SIG-M5 (cell line): ENCODE data around the gene BBLN.
A peak's percentile ranks its signal among the peaks of the same experiment; 100 is the strongest.
"Not testable (repeated sequence)": the region's sequence is repeated elsewhere in the genome, so short reads cannot be mapped to it uniquely, and the experiment has no call there.

Experiments used
- DNase-seq: peaks from one replicate; lab custom pipeline; 2025; lab: John Stamatoyannopoulos, UW

The BBLN gene

DNA sequence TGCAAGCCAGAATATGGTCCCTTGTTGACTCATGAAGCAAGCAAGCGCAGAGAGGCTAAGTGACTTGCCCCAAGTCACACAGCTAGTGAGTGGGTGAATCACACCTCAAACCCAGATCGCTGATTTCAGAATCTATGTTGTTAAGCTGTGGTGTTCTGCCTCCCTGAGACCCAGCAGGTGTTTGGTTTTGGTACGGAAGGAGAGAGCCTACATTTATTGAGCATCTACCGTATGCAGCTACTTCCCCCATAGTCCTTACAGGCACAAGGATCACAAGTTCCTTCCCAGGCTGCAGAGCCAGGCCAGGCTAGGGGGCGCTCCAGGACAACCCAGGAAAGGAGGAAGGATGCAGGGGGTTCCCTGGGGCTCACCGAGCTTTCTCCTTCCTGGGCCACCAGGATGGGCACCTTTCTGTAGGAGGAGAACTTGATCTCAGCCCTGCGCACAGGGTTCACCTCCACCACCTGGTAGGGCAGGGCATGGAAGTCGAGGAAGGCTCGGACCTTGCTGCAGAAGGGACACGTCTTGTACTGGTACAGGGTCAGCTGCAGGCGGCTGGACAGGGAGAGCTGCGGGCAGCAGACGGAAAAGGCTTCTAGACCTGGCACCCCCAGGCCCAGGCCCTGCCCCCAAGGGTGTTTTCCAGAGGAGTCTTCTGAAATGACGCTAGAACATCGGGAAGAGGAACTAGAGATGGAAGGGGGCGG is 35.0 kb upstream of the BBLN start:
- DNase-seq, result no peak

DNA sequence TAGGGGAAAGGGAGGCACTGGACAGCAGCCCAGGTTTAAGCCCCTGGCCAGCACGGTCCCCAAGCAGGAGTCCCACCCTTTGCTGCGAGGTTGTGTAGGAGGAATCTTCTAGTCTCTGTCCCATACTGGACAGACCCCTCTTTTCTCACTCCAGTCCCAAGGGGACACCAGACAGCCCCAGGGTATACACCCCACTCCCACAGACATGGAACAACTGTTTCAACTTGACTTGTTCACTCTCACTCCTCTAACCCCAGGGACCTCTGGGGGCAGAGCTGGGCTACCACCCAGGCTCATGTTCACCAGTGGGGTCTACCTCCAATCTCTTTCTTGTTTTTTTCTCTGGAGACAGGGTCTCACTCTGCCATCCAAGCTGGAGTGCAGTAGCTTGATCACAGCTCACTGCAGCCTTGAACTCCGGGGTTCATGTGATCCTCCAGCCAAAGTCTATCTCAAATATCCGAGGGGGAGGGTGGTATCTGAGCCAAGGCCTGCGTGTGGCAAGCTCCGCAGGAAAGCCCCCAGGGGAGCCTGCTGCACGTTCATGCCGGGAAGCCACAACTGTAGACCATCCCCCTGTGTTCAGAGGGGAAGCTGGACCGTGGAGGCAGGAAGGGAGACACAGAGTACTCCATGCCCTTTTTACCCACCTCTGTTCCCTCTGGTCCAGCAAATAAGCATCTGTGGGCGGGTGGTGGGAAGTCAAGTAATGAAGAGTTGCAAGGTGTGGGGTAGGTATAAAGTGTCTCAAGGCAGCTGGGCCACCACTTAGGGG is 34.3 kb upstream of the BBLN start:
- no peak for DNase-seq

DNA sequence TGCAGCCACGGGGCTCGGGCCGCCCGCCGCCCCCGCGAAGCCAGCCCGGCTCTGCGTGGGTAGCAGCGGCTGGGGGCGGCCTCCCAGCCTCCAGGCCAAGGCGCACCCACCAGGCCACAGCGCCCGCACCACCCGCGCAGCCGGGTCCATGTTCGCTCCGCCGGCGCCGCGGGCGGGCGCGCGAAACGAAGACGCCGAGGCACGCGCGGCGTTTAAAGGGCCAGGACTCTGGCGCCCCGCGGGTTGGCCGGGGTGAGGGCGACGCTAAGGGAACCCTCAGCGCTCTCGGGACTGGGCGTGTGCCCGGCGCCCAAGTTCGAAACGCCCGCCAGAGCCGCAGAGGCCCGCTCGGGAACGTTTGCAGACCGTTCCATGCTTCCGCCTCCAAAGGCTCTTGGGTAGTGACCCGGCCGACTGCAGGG is 32.5 kb upstream of the BBLN start, which contains the start of gene PTGES2:
Gene PTGES2 (minus strand): TSS at position 162 of the 422 bp plus-strand sequence. CDS start 12 bp downstream, at position 150.
- DNase-seq, result no peak

DNA sequence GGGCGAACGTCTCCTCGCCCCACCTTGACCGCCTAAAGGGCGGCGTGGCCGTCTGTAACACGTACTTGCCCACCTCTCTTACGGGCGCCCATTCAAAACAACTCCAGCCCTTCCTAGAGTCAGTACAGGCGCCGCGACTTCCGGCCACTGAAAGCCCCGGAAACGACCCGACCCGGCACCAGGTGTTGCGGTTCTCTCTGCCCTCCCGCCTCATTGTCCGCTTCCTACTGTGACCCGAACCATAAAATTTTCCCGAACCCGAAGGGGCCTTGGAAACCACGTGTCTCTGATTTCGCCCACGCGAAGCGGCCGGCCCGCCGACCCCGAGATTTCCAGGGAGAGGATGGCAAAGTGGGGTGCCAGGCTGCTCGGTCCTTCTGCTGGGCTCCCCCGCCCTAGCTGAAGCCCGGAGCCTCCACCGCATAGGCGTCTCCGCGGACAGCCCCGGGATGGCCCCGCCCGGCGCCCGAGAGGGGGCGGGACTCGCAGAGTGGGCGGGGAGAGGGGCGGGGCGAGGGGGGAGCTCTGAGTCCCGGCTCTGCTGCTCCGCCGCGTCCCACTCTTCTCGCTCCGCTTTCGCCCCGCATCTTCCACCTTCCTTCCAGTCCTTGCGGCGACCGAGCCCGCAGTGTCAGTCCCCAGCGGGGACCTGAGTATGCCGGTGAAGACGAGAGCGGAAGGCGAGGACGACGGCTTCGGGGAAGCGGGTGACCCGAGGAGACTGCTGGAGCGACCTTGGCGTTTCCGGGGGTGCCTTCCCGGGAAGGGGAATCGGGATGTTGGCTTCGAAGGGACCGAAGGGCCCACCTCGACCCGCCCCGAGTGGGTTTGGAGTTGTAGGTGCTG is 31.9 kb upstream of the BBLN start:
- peak; percentile 17 for DNase-seq

DNA sequence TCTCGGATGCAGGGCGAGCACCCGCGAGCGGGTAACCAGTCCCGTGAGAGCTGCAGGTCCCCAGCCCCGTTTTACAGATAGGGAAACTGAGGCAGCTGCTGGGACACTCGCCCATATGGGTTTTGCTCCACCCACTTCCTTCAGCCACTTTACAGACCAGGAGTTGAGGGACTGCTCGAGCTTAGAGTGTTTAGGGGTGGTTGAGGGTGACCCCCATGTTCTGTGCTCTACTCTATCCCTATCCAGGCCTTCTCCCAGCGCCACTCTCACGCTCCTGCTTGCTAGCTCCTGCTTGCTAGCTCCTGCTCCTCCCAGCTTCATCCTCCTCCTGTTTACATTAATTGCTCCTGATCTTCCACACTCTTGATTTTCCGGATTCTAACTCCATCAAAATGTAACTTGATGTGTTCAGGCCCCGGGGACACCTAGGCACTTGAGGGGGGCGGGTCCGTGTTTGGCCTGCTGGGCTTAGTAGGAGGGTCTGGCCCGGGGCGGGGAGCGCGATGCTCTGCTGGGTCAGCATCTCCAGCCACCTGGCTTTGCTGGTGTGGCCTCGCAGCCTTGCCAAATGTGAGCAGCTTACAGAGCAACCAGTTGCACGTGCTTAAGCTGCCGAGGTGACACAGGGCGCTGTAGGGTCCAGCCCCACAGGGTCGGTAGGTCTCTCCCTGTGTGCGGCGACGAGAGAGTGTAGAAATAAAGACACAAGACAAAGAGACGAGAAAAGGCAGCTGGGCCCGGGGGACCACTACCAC is 31.1 kb upstream of the BBLN start:
- no peak for DNase-seq

DNA sequence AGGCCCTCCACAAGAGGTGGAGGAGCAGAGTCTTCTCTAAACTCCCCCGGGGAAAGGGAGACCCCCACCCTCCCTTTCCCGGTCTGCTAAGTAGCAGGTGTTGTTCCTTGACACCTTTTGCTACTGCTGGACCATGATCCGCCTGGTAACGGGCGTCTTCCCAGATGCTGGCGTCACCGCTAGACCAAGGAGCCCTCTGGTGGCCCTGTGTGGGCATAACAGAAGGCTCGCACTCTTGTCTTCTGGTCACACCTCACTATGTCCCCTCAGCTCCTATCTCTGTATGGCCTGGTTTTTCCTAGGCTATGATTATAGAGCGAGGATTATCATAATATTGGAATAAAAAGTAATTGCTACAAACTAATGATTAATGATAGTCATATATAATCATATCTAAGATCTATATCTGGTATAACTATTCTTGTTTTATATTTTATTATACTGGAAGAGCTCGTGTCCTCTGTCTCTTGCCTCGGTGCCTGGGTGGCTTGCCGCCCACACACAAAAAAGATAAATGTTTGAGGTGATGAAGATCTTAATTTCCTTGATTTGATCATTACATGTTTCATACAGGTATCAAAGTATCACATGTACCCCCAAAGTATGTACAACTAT is 30.0 kb upstream of the BBLN start:
- DNase-seq, result not testable (repeated sequence)

DNA sequence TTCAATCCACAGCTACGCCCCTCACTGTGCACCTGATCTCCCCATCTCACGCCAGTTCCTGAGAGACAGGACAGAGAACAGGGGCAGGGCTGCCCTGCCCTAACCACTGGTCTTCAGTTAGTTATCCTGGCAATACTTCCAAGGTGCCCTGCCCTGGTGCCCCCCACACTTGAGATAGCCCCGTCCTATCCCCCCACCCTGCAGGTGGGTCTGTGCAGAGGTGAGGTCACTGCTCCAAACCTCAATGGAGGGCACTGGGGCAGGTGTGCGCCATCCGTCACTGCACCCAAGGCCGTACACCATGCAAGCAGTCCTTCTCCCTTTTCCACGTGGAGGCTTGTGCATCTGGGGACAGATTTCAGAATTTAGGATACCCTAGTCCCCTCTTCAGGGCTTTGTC is 29.4 kb upstream of the BBLN start:
- DNase-seq, result not testable (repeated sequence)

DNA sequence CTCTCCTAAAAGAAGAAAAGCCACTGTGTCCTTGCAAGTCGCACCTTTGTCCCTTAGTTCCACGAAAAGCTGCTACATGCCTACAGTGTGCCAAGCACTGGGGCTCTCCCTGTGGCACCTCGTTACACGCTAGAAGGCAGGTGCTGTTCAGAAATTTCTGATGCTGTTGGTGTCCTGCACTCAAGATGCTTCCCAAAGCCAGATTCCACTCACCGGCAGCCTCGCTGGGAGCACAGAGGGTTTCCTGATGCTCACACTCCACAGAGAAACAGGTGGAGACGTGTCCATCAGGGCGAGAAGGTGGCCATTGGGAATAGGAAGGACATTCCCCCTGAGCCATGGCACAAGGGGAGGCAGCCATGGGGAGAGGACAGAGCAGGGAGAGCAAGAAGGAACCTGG is 28.7 kb upstream of the BBLN start:
- not testable (repeated sequence) for DNase-seq

DNA sequence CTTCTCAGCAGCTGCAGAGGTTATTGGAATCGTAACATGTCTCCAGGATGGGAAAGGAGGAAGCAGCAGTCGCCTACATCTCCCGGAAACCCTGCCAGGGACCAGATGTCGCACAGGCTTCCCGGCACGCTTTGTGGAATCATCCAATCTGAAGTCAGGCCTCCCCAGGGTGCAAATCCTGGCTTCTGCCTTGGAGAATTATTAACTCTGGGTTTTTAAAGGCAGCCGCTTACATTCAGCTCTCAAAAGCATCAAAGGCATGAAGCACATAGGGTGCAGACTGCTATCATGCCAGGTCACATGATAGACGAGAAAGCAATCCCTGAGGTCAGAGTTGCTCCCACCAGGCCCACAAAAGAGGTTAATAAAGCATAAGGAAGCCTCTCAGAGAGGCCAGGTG is 27.9 kb upstream of the BBLN start:
- not testable (repeated sequence) for DNase-seq

DNA sequence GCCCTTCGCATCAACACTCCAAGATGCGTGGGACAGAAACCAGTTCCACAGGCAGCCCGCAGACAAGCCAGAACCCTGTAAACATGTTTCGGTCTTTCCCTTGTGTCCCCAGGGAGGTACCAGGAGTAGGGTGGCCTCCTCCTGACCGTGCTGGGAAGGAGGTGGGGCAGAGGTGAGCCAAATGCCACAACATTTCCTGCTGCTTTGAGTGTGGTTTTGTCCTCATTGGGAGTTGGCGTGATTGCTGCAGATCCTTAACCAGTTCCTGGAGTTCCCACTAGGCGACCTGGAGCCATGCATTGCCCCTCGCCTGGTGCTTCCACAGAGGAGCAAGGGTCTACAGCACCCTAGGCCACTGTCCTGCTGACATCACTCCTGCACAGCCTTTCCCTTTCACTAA is 24.5 kb upstream of the BBLN start:
- DNase-seq, result not testable (repeated sequence)

DNA sequence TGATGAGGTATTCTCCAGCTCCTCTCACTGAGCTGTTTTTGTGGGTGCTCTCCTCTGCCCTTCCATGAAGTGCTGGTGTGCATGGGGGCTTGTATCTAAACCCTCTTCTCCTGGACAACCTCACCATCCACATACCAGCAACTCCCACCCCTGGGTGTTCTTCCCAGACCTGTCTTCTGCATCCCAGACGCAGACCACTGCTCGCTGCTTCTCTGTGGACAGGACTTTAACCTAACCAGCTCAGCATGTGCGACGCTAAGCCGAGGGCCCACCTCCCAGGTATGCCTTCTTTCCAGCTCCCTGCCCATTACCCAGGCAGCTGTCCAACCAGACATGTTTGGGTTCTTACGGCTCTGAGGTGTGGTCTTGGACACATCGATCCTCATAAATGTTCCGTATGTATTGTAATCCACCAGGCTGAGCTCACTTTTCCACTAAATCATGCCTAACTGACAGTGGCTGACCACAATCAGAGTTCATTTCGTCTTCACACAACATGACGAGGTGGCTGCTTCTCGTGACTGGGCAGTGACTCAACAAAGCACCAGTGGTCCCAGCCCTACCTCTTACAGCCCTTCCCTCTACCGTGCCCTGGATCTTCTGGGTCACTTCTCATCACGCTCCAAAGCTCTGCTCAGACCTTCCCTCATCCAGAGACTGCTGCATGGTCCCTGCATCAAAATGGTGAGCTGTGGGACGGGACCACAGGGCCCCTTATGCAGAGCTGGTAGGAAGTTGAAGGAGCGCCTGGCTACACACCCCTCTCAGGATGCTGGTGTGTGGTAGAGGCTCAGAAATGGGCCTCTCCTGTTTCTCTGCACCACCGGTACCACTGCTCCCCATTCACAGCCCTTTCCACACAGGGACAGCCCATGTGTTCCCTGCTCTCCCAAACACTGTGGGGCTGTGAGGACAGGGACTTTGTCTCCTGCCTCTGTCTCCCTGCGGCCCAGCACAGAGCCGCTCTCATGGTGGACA is 23.0 kb upstream of the BBLN start:
- DNase-seq, result no peak

DNA sequence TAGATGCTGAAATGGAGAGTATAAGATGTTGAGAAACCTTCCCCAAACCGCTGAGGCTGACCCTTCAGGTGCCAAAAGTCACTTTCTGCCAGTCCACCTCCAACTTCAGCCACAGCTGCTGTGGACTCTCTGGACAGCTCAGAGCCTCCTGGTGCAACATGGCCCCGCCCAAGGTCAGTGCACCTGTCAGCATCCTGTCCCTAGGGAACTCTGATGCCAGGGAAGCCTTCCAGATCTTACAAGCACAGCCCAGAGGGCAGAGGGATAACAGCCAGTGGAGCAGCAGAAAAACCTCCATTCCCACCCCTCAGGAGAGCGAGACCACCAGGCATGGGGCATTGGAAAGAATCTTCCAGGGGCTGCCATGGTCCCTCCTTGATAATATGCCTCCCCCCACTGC is 22.1 kb upstream of the BBLN start:
- no peak for DNase-seq

DNA sequence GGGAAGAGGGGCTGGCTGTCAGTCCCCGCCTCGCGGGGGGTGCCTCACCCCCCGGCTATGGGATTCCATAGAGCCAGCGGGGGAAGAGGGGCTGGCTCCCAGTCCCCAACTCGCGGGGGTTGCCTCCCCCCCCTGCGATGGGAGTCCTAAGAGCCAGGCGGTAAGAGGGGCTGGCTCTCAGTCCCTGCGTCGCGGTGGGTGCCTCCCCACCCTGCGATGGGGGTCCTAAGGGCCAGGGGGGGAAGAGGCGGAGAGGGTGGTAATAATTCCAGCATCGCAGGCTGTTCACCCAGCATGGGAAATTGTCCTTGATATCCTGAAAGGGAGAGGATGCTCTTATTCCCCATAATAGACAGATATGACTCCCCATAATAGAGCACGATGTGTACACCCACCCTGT is 20.4 kb upstream of the BBLN start:
- no peak for DNase-seq

DNA sequence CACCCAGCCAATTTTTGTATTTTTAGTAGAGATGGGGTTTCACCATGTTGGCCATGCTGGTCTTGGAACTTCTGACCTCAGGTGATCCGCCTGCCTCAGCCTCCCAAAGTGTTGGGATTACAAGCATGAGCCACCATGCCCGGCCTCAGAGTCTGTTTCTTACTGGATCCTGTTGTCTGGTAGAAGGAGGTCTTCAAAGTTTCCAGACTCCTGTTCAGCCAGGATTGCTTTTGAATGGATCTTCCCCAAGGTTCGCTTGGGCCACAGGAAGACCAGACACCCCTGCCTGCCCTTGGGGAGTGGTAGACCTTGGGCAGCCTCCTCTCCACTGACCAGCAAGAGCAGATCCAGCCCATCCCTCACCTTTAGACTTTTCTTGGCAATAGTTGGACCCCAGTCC is 18.5 kb upstream of the BBLN start:
- DNase-seq, result no peak

DNA sequence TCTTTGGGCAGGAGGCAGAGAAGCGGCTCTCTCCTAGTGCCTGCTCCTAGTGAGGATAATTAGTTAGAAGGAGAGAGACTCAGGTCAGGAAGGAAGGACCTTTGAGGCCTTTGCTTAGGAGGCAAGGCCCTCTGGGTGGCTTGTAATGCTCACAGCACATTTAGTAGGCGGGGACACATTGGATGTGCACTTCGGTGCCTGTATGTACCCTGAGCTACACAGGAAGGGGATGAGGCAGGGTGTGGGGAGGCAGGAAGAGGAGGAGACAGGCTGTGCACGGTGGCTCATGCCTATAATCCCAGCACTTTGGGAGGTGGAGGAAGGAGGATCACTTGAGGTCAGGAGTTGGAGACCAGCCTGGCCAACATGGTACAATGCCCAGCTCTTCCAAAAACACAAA is 18.0 kb upstream of the BBLN start:
- DNase-seq, result no peak

DNA sequence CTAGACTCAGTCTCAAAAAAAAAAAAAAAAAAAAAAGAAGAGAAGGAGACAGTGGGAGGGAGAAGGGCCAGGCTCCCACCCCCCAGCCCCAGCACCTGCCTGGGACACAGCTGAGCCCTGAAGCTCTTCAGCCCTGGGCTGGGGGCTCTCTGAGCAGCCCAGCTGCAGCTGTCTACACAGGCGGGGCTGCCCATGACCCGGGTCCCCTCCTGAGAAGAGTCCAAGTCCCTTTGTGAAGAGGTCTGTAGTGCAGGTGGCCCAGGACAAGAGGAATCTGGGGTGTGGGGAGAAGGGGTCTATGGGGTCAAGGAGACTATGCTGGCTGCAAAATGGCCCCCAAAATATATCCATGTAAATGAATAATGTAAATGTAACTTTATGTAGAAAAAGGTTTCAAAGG is 17.5 kb upstream of the BBLN start:
- no peak for DNase-seq

DNA sequence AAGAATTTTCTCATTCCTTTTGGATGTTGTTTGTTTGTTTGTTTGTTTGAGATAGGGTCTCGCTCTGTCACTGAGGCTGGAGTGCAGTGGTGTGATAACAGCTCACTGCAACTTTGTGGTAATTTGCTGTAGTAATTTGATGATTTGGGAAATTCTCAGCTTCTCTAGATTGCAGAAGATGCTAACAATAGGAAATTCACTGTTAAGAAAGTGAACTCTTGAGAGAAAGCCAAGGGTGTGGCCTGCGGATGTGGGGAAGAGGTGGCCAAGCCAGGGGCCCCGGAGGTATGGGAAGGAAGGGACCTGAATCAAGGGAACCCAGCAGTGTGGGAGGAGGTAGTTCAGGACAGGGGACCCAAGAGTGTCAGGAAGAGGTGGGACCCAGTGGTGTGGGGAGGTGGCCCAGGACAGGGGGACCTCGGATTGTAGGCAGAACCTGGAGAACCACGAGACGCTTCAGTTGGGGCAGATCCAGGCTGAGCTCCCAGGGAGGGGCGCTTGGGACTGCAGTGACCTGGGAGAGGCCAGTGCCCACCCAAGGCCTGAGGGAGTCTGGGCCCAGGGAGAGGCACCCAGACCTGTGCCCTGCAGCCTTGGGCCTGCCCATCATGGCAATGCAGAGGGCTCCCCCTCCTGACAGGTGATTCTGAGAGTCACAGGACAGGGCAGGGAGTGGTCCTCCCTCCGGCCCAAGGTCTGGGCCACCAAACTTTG is 16.4 kb upstream of the BBLN start:
- DNase-seq, result no peak

DNA sequence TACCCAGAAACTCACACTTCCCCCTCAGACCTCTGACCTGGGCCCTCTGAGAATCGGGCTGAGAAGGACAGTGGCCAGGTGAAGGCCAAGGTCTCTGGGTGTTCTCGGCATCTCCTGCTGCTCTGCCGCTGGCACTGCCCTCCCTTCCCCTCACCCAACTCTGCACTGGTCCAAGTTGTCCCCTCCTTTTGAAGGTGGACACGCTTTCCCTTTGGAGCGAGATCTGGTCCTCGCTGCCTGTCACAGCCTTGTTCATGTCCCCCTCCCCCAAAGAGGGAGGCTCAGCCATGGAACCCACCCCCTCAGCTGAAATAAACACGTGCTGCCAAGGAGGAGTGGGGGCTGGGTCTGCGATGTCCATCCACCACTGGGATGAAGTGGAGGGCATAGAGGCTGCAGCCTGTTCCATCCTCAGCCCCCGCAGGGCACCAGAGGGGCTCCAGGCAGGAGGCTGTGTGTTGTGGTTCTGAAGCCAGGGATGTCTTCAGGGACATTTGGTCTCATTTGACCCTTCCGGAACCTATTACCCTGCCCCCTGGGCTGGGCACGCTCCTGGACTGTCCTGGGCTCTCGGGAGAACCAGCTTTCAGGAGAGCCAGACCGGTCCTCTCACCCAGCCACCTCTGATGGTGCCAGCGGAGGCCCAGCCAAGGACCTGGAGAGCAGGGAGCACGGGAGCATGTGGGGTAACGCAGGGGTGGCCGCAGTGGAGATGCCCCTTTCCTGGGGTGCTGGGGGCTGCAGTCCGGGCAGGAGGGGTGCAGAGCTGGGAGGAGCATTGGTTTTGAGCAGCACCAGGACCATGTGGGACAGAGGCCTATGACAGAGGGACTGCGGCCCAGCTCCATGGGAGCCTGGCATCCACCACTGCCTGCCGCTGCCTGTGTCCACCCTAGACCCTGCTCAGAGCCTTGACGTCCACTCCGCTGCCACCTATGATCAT is 15.6 kb upstream of the BBLN start:
- no peak for DNase-seq
